Colonic mucosa (tissue), 4 donors: ENCODE data around the gene PADI1. TPM values are rescaled to one million over a fixed set of nuclear protein-coding genes. Genes with fewer than 3 reads are reported as not detected.

Experiments used
- DNase-seq: peaks from one replicate; pipeline ENCODE4 v3.0.0-alpha.2; 2020
- H3K27ac ChIP-seq: fragments of 200-600 bp; one replicate; pipeline ENCODE4 v1.8.0; 2021
- H3K27me3 ChIP-seq: fragments of 200-600 bp; one replicate; pipeline ENCODE4 v1.8.0; 2021
- H3K36me3 ChIP-seq: fragments of 200-600 bp; one replicate; pipeline ENCODE4 v1.8.0; 2021
- H3K4me1 ChIP-seq: fragments of 200-600 bp; one replicate; pipeline ENCODE4 v1.8.0; 2021; ENCODE audit warnings: mild to moderate bottlenecking
- H3K4me3 ChIP-seq: fragments of 200-600 bp; one replicate; pipeline ENCODE4 v1.8.0; 2021
- H3K9ac ChIP-seq, 2 donors: one replicate each; pipeline ENCODE4 v1.7.0; 2013; ENCODE audit warnings: control low read depth in 2 of 2, low read depth in 2 of 2, low read length in 2 of 2
- H3K9me3 ChIP-seq: fragments of 200-600 bp; one replicate; pipeline ENCODE4 v1.8.0; 2021
- CTCF ChIP-seq: fragments of 200-600 bp; IDR thresholded peaks from one replicate; pipeline ENCODE4 v1.8.0; 2022; ENCODE audit warnings: antibody characterized with exemption, mild to moderate bottlenecking
- intact Hi-C: fragments of 100-400 bp; cut with DNase I; formaldehyde crosslinking; loops from one replicate; pipeline ENCODE4 v1.14.1; 2022
- total RNA-seq, 2 donors: library from RNA; stranded (reverse); fragmentation: NEBNext Ultra II Directional in 1 of 2; extraction: Animal tissue kit (Norgen Biotek cat#: 25700) in 1 of 2; gene quantifications; one replicate each; pipeline ENCODE4 v1.2.1, GENCODE V29; 2021
- donor health status: healthy.
- donor health status: DM: no; HTN: no; CAD: no.
- donor health status: DM: no; HTN: no; CAD: no.

PADI1 gene
- total RNA-seq, 2 donors from 2014 or later, result 0.47 to 0.50 TPM

- H3K36me3 ChIP-seq, result no peaks in the 10 kb centered on the region
- H3K27ac ChIP-seq, result no peak overlapping the region
- no peak for DNase-seq
- peaks cover 3% of the 10 kb centered on the region for H3K4me1 ChIP-seq
- intact Hi-C loops, result no loop called here
- no peak overlapping the region for H3K9ac ChIP-seq
- H3K4me3 ChIP-seq, result no peak overlapping the region
- no peak for TF ChIP-seq CTCF
- H3K27me3 ChIP-seq, result no peaks in the 10 kb centered on the region
- no peaks in the 10 kb centered on the region for H3K9me3 ChIP-seq
These were observed 53.8 kb downstream of the PADI1 start for GRCh38 chr1:17258758-17259130.

DNA sequence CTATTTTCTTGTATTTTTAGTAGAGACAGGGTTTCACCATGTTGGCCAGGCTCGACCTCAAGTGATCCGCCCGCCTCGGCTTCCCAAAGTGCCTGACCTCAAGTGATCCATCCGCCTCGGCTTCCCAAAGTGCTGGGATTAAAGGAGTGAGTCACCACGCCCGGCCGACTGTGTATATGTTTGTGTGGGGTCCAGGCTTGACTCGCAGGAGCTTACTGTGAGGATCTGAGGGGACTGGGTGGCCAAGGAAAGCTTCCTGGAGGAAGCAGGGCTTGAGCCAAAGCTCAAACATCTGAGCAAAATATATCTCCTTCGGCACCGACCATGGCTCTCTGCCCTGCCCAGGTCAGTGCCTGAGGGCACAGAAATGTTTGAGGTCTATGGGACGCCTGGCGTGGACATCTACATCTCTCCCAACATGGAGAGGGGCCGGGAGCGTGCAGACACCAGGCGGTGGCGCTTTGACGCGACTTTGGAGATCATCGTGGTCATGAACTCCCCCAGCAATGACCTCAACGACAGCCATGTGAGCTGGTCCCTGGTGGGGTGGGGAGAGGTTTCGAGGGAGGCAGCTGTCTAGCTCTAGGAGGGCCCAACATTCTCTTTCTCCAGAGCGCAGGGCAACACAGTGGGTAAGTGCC, 54.4 kb downstream of the PADI1 start:
- peaks cover 3% of the 10 kb centered on the region for H3K4me1 ChIP-seq
- no peaks in the 10 kb centered on the region for H3K9me3 ChIP-seq
- H3K9ac ChIP-seq, result no peak overlapping the region
- no peaks in the 10 kb centered on the region for H3K27me3 ChIP-seq
- intact Hi-C loops, result no loop called here
- H3K4me3 ChIP-seq, result no peak overlapping the region
- no peak overlapping the region for H3K27ac ChIP-seq
- TF ChIP-seq CTCF, result no peak
- DNase-seq, result no peak
- no peaks in the 10 kb centered on the region for H3K36me3 ChIP-seq

- Histone ChIP-seq H3K27me3 (no peaks in the 10 kb centered on the region), H3K4me3 (no peak overlapping the region), H3K9me3 (no peaks in the 10 kb centered on the region), H3K36me3 (no peaks in the 10 kb centered on the region), H3K27ac (no peak overlapping the region), H3K4me1 (no peaks in the 10 kb centered on the region), H3K9ac (no peak overlapping the region)
- DNase-seq, result no peak
- intact Hi-C loops, result no loop called here
- TF ChIP-seq CTCF, result no peak
These were observed 55.3 kb downstream of the PADI1 start for GRCh38 chr1:17260264-17260663.

DNA sequence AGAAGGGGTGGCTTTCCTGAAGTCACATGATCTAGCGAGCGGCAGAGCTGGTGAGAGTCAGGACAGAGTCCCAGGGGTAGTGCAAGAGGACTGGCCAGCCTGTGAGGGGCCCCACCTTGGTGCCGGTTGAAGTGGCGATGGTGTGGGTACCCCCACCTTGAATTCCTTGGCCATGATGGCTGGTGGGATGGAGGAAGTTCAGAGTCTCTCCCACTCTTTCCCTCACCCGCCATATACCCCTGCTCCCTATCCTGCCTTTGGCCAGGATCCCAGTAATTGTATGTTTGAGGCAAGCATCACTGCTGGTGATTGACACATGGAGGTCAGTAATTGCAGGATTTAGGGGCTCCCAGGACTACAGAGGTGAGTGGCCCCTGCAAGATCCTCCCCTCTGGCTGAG, 55.8 kb downstream of the PADI1 start:
- no peak for TF ChIP-seq CTCF
- H3K9me3 ChIP-seq, result no peaks in the 10 kb centered on the region
- H3K36me3 ChIP-seq, result no peaks in the 10 kb centered on the region
- intact Hi-C loops, result no loop called here
- no peaks in the 10 kb centered on the region for H3K27me3 ChIP-seq
- no peaks in the 10 kb centered on the region for H3K4me1 ChIP-seq
- no peak for DNase-seq
- no peak overlapping the region for H3K9ac ChIP-seq
- H3K27ac ChIP-seq, result no peak overlapping the region
- H3K4me3 ChIP-seq, result no peak overlapping the region

- no peak overlapping the region for H3K4me3 ChIP-seq
- H3K9ac ChIP-seq, result no peak overlapping the region
- TF ChIP-seq CTCF, result no peak
- no peaks in the 10 kb centered on the region for H3K36me3 ChIP-seq
- no peaks in the 10 kb centered on the region for H3K27me3 ChIP-seq
- no peaks in the 10 kb centered on the region for H3K9me3 ChIP-seq
- intact Hi-C loops, result no loop called here
- H3K4me1 ChIP-seq, result no peaks in the 10 kb centered on the region
- no peak overlapping the region for H3K27ac ChIP-seq
- no peak for DNase-seq
These were observed 59.0 kb downstream of the PADI1 start for GRCh38 chr1:17263936-17264335.
